ENCODE data around the gene NLK. TPM values are rescaled to one million over a fixed set of nuclear protein-coding genes. Genes with fewer than 3 reads are reported as not detected.

NLK gene
- total and polyA plus RNA-seq, 2 of the 13 experiments (the other 11 are each of a cell fraction or from before 2014, with no cell fraction given), result 13.4 to 14.6 TPM

GRCh38 chr17:28136923-28137322, 94.4 kb downstream of the NLK start:
- TF ChIP-seq ZNF543 (CRISPR knock-in tag; IDR thresholded peaks at IDR 0.05) (no peak), ZNF317 (CRISPR knock-in tag; IDR thresholded peaks at IDR 0.05) (no peak), ZSCAN21 (CRISPR knock-in tag; IDR thresholded peaks at IDR 0.05; ENCODE audit: borderline replicate concordance) (no peak), HDAC2 (CRISPR knock-in tag; IDR thresholded peaks at IDR 0.05) (no peak), NR2F2 (IDR thresholded peaks at IDR 0.05; ENCODE audit: borderline replicate concordance, low read depth) (no peak), AHR (CRISPR knock-in tag; IDR thresholded peaks at IDR 0.05) (no peak), HCFC1 (IDR thresholded peaks at IDR 0.05; ENCODE audit: low read depth, low read length) (no peak), SP140L (CRISPR knock-in tag; IDR thresholded peaks at IDR 0.05; ENCODE audit: borderline replicate concordance) (no peak), MYNN (CRISPR knock-in tag; IDR thresholded peaks at IDR 0.05; ENCODE audit: low read depth) (no peak), ZMYM4 (CRISPR knock-in tag; IDR thresholded peaks at IDR 0.05) (no peak), HBP1 (CRISPR knock-in tag; IDR thresholded peaks at IDR 0.05; ENCODE audit: low read depth) (no peak)
- TF ChIP-seq, protein P1, sequence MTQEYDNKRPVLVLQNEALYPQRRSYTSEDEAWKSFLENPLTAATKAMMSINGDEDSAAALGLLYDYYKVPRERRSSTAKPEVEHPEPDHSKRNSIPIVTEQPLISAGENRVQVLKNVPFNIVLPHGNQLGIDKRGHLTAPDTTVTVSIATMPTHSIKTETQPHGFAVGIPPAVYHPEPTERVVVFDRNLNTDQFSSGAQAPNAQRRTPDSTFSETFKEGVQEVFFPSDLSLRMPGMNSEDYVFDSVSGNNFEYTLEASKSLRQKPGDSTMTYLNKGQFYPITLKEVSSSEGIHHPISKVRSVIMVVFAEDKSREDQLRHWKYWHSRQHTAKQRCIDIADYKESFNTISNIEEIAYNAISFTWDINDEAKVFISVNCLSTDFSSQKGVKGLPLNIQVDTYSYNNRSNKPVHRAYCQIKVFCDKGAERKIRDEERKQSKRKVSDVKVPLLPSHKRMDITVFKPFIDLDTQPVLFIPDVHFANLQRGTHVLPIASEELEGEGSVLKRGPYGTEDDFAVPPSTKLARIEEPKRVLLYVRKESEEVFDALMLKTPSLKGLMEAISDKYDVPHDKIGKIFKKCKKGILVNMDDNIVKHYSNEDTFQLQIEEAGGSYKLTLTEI (CRISPR knock-in tag; conservative IDR thresholded peaks at IDR 0.05), result no peak
- TF ChIP-seq, protein P2, sequence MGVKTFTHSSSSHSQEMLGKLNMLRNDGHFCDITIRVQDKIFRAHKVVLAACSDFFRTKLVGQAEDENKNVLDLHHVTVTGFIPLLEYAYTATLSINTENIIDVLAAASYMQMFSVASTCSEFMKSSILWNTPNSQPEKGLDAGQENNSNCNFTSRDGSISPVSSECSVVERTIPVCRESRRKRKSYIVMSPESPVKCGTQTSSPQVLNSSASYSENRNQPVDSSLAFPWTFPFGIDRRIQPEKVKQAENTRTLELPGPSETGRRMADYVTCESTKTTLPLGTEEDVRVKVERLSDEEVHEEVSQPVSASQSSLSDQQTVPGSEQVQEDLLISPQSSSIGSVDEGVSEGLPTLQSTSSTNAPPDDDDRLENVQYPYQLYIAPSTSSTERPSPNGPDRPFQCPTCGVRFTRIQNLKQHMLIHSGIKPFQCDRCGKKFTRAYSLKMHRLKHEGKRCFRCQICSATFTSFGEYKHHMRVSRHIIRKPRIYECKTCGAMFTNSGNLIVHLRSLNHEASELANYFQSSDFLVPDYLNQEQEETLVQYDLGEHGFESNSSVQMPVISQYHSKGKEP (CRISPR knock-in tag; IDR thresholded peaks at IDR 0.05), result no peak
- Histone ChIP-seq H3K4me3 (replicated peaks in 1 of 3; ENCODE audit: insufficient read depth in 1 of 3, low read depth in 2 of 3, low read length in 3 of 3) (no peak overlapping the region), H3K27ac (ENCODE audit: extremely low read length, insufficient read depth, low read length) (no peak overlapping the region), H3K9me3 (ENCODE audit: low read length) (no peaks in the 10 kb centered on the region), H2AFZ (ENCODE audit: low read length) (no peak overlapping the region), H4K20me1 (ENCODE audit: insufficient read depth, low read length) (no peaks in the 10 kb centered on the region), H3K9ac (ENCODE audit: insufficient read depth, low read depth, low read length) (no peak overlapping the region), H3K4me2 (ENCODE audit: low read depth, low read length) (no peak overlapping the region), H3K4me1 (ENCODE audit: insufficient read depth, low read length) (no peaks in the 10 kb centered on the region), H3K27me3 (ENCODE audit: control insufficient read depth in 1 of 2, insufficient read depth in 2 of 2, low read length in 2 of 2) (no peaks in the 10 kb centered on the region; a peak in 1 of 5 replicates), H3K36me3 (replicated peaks in 1 of 2; ENCODE audit: control insufficient read depth in 1 of 2, insufficient read depth in 2 of 2, low read length in 2 of 2) (peaks cover 0 to 6% of the 10 kb centered on the region in 2 experiments; a peak in 2 of 5 replicates), H3K79me2 (ENCODE audit: insufficient read depth, low read length) (no peaks in the 10 kb centered on the region)
- intact Hi-C loops (cut with micrococcal nuclease; ENCODE audit: unreplicated experiment), result no loop called here
- WGBS (ENCODE audit: low lambda C conversion rate), result 96% methylated on average over 3 of the region's 3 CpGs
- BruUV-seq (replicated peaks), result no TSS peak
- DNase-seq (ENCODE audit: low spot score), result no peak
- ChIA-PET CTCF (ENCODE audit: low intra/inter-chr PET ratio, low total read pairs) (no interaction called here), POLR2A (no interaction called here)
- ATAC-seq, result no peak
- in situ Hi-C loops (cut with HindIII; ENCODE audit: extremely low pct_ligation_motif_present, low pct_unique_long_range_greater_than_20kb), result loop anchor here (25.0 kb wide), 1 partner anchor 100 kb away; the partner anchor contains the start of gene NLK
- no peak for FAIRE-seq
